Naive B cell (primary cell): ENCODE measurements around the gene MGME1. TPM values are rescaled to one million over a fixed set of nuclear protein-coding genes. Genes with fewer than 3 reads are reported as not detected.

Experiments used
- ATAC-seq, 2 donors: fragments of 150-1000 bp; cut with Tn5 transposase; 2 replicates each; pipeline ENCODE4 v1.10.0; 2021; ENCODE audit warnings: low read depth in 2 of 2, mild to moderate bottlenecking in 2 of 2, moderate library complexity in 2 of 2
- DNase-seq: peaks from one replicate; pipeline ENCODE4 v3.0.0; 2022
- H3K27ac Mint-ChIP-seq, 6 donors: one replicate each; pipeline ENCODE4 v1.8.0; 2020 to 2022; ENCODE audit warnings: mild to moderate bottlenecking in 6 of 6, mixed read lengths in 6 of 6, moderate library complexity in 5 of 6, inconsistent platforms in 2 of 6
- H3K27me3 Mint-ChIP-seq, 3 donors: one replicate each; pipeline ENCODE4 v1.8.0; 2021 to 2022; ENCODE audit warnings: mixed read lengths in 3 of 3, mild to moderate bottlenecking in 1 of 3
- H3K36me3 Mint-ChIP-seq, 2 donors: one replicate each; pipeline ENCODE4 v1.8.0; 2020 to 2022; ENCODE audit warnings: mixed read lengths in 2 of 2, inconsistent platforms in 1 of 2, mild to moderate bottlenecking in 1 of 2
- H3K4me1 Mint-ChIP-seq, 3 donors: one replicate each; pipeline ENCODE4 v1.8.0; 2020 to 2022; ENCODE audit warnings: mixed read lengths in 3 of 3, inconsistent platforms in 1 of 3, mild to moderate bottlenecking in 1 of 3, moderate library complexity in 1 of 3
- H3K4me3 Mint-ChIP-seq, 8 donors: one replicate each; pipeline ENCODE4 v1.8.0; 2020 to 2022; ENCODE audit warnings: mild to moderate bottlenecking in 8 of 8, mixed read lengths in 8 of 8, moderate library complexity in 8 of 8, inconsistent platforms in 2 of 8
- H3K9me3 Mint-ChIP-seq, 7 donors: one replicate each; pipeline ENCODE4 v1.8.0; 2020 to 2022; ENCODE audit warnings: mixed read lengths in 7 of 7, mild to moderate bottlenecking in 5 of 7, inconsistent platforms in 2 of 7, moderate library complexity in 1 of 7
- polyA plus RNA-seq, 6 donors: library from polyadenylated mRNA; unstranded; fragments of 300-500 nt; fragmentation: Illumina TruSeq; gene quantifications; one replicate each; pipeline ENCODE4 v1.2.3, GENCODE V29; 2021; ENCODE audit warnings: low read depth in 6 of 6

Gene MGME1
- polyA plus RNA-seq, 6 donors from 2014 or later = 16.3 to 99.1 (median 43.2) TPM

- no peak for DNase-seq
- H3K4me3 Mint-ChIP-seq = no peak overlapping the region
- no peaks in the 10 kb centered on the region for H3K27me3 Mint-ChIP-seq
- no peak for ATAC-seq
- H3K27ac Mint-ChIP-seq = peak overlapping the region in 3 of 6 donors; percentile 3 to 64 (median 27)
- no peaks in the 10 kb centered on the region for H3K36me3 Mint-ChIP-seq
- no peaks in the 10 kb centered on the region for H3K9me3 Mint-ChIP-seq
- H3K4me1 Mint-ChIP-seq = peaks cover 14 to 50% (median 28%) of the 10 kb centered on the region in 3 donors
Observed at GRCh38 chr20:17998446-17998845, 29.6 kb downstream of the MGME1 start.

GRCh38 chr20:17999566-17999965 lies 30.7 kb downstream of the MGME1 start:
- H3K9me3 Mint-ChIP-seq = no peaks in the 10 kb centered on the region
- no peak for ATAC-seq
- no peaks in the 10 kb centered on the region for H3K27me3 Mint-ChIP-seq
- H3K4me1 Mint-ChIP-seq = peaks cover 21 to 61% (median 37%) of the 10 kb centered on the region in 3 donors
- DNase-seq = no peak
- no peaks in the 10 kb centered on the region for H3K36me3 Mint-ChIP-seq
- H3K27ac Mint-ChIP-seq = peak overlapping the region in 2 of 6 donors; percentile 40 to 43
- H3K4me3 Mint-ChIP-seq = peak overlapping the region in 1 of 8 donors; percentile 5

GRCh38 chr20:18001131-18001921 lies 32.5 kb downstream of the MGME1 start:
- Mint-ChIP-seq H3K4me3 (no peak overlapping the region), H3K27me3 (no peaks in the 10 kb centered on the region), H3K9me3 (no peaks in the 10 kb centered on the region), H3K36me3 (no peaks in the 10 kb centered on the region), H3K27ac (peak overlapping the region in 3 of 6 donors; percentile 12 to 42 (median 22)), H3K4me1 (peaks cover 28 to 68% (median 46%) of the 10 kb centered on the region in 3 donors)
- ATAC-seq = no peak
- no peak for DNase-seq

GRCh38 chr20:18003897-18004296 lies 35.1 kb downstream of the MGME1 start:
- Mint-ChIP-seq H3K4me3 (peak overlapping the region; percentile 58 to 91 (median 78)), H3K9me3 (no peaks in the 10 kb centered on the region), H3K36me3 (no peaks in the 10 kb centered on the region), H3K27me3 (no peaks in the 10 kb centered on the region), H3K4me1 (peaks cover 24 to 46% (median 30%) of the 10 kb centered on the region in 3 donors), H3K27ac (peak overlapping the region; percentile 89 to 97 (median 94))
- ATAC-seq (peak; percentile 71 to 76), DNase-seq (peak; percentile 39)

- Mint-ChIP-seq H3K4me3 (peak overlapping the region; percentile 58 to 91 (median 78)), H3K9me3 (no peaks in the 10 kb centered on the region), H3K27ac (peak overlapping the region; percentile 89 to 99 (median 94)), H3K4me1 (peaks cover 24 to 46% (median 30%) of the 10 kb centered on the region in 3 donors), H3K36me3 (no peaks in the 10 kb centered on the region), H3K27me3 (no peaks in the 10 kb centered on the region)
- ATAC-seq (no peak), DNase-seq (no peak)
Observed at GRCh38 chr20:18004384-18005031, 35.7 kb downstream of the MGME1 start.

- Mint-ChIP-seq H3K4me3 (peak overlapping the region; percentile 69 to 91 (median 78)), H3K4me1 (peaks cover 24 to 46% (median 30%) of the 10 kb centered on the region in 3 donors), H3K9me3 (no peaks in the 10 kb centered on the region), H3K27ac (peak overlapping the region; percentile 93 to 99 (median 94)), H3K36me3 (no peaks in the 10 kb centered on the region), H3K27me3 (no peaks in the 10 kb centered on the region)
- ATAC-seq (peak; percentile 74 to 76), DNase-seq (peak; percentile 66)
Observed at GRCh38 chr20:18005170-18005989, 36.6 kb downstream of the MGME1 start.

- Mint-ChIP-seq H3K4me1 (peaks cover 20 to 43% (median 31%) of the 10 kb centered on the region in 3 donors), H3K9me3 (no peaks in the 10 kb centered on the region), H3K27ac (peak overlapping the region; percentile 90 to 98 (median 94)), H3K27me3 (no peaks in the 10 kb centered on the region), H3K4me3 (peak overlapping the region in 2 of 8 donors; percentile 32 to 91), H3K36me3 (no peaks in the 10 kb centered on the region)
- no peak for ATAC-seq
- DNase-seq = no peak
Observed at GRCh38 chr20:18005990-18006364, 37.2 kb downstream of the MGME1 start.

- Mint-ChIP-seq H3K4me3 (no peak overlapping the region), H3K36me3 (no peaks in the 10 kb centered on the region), H3K4me1 (peaks cover 20 to 37% (median 36%) of the 10 kb centered on the region in 3 donors), H3K27ac (no peak overlapping the region), H3K27me3 (no peaks in the 10 kb centered on the region), H3K9me3 (no peaks in the 10 kb centered on the region)
- DNase-seq (no peak), ATAC-seq (no peak)
Observed at GRCh38 chr20:18006684-18007083, 37.9 kb downstream of the MGME1 start.

- Mint-ChIP-seq H3K27ac (peak overlapping the region in 1 of 6 donors; percentile 41), H3K9me3 (no peaks in the 10 kb centered on the region), H3K36me3 (no peaks in the 10 kb centered on the region), H3K27me3 (no peaks in the 10 kb centered on the region), H3K4me1 (peaks cover 25 to 41% (median 35%) of the 10 kb centered on the region in 3 donors), H3K4me3 (no peak overlapping the region)
- no peak for DNase-seq
- ATAC-seq = no peak
Observed at GRCh38 chr20:18007534-18008292, 38.9 kb downstream of the MGME1 start.

- Mint-ChIP-seq H3K4me3 (no peak overlapping the region), H3K36me3 (no peaks in the 10 kb centered on the region), H3K27me3 (no peaks in the 10 kb centered on the region), H3K9me3 (no peaks in the 10 kb centered on the region), H3K27ac (peak overlapping the region in 1 of 6 donors; percentile 86), H3K4me1 (peaks cover 19 to 30% (median 21%) of the 10 kb centered on the region in 3 donors)
- no peak for ATAC-seq
- DNase-seq = no peak
Observed at GRCh38 chr20:18009116-18009515, 40.3 kb downstream of the MGME1 start.

- H3K36me3 Mint-ChIP-seq = no peaks in the 10 kb centered on the region
- H3K27me3 Mint-ChIP-seq = no peaks in the 10 kb centered on the region
- ATAC-seq (no peak), DNase-seq (no peak)
- H3K27ac Mint-ChIP-seq = peak overlapping the region in 4 of 6 donors; percentile 53 to 85 (median 66)
- peaks cover 0 to 12% (median 5%) of the 10 kb centered on the region in 3 donors for H3K4me1 Mint-ChIP-seq
- H3K9me3 Mint-ChIP-seq = no peaks in the 10 kb centered on the region
- H3K4me3 Mint-ChIP-seq = no peak overlapping the region
Observed at GRCh38 chr20:18011482-18011881, 42.7 kb downstream of the MGME1 start.

GRCh38 chr20:18011951-18012645 lies 43.3 kb downstream of the MGME1 start:
- Mint-ChIP-seq H3K36me3 (no peaks in the 10 kb centered on the region), H3K27ac (peak overlapping the region in 2 of 6 donors; percentile 16), H3K4me3 (no peak overlapping the region), H3K27me3 (no peaks in the 10 kb centered on the region), H3K9me3 (no peaks in the 10 kb centered on the region), H3K4me1 (peaks cover 0 to 12% (median 5%) of the 10 kb centered on the region in 3 donors)
- DNase-seq (no peak), ATAC-seq (no peak)
